MG63 (cell line): ENCODE measurements around the gene KDM4B. TPM values are rescaled to one million over a fixed set of nuclear protein-coding genes. Genes with fewer than 3 reads are reported as not detected.
A peak's percentile ranks its signal among the peaks of the same experiment; 100 is the strongest.

Experiments
- DNase-seq: peaks from one replicate; pipeline ENCODE4 v3.0.0-alpha.2; 2020
- H3K27me3 ChIP-seq: fragments of 250-450 bp; sonication (Bioruptor Pico); 2 replicates; pipeline ENCODE4 v1.5.1; 2020; ENCODE audit warnings: mild to moderate bottlenecking, moderate library complexity
- H3K36me3 ChIP-seq: fragments of 250-450 bp; sonication (Bioruptor Pico); 2 replicates; pipeline ENCODE4 v1.5.1; 2020; ENCODE audit warnings: mild to moderate bottlenecking, moderate library complexity
- H3K4me3 ChIP-seq: fragments of 250-450 bp; sonication (Bioruptor Pico); 2 replicates; pipeline ENCODE4 v1.5.1; 2020; ENCODE audit warnings: mild to moderate bottlenecking, moderate library complexity
- H3K9me3 ChIP-seq: fragments of 250-450 bp; sonication (Bioruptor Pico); 2 replicates; pipeline ENCODE4 v1.5.1; 2020; ENCODE audit warnings: mild to moderate bottlenecking, moderate library complexity
- total RNA-seq: library from RNA; depleted of rRNA; stranded (reverse); fragments of >200 nt; shearing (Covaris generic); gene quantifications from 2 replicates; pipeline ENCODE4 v1.2.3, GENCODE V29; 2014; ENCODE audit warnings: low replicate concordance

KDM4B gene
- total RNA-seq, 1 experiment from 2014 or later = 10.3 TPM

GRCh38 chr19:4976401-4977298 is 7.7 kb downstream of the KDM4B start:
- Histone ChIP-seq H3K4me3 (no peak overlapping the region), H3K27me3 (no peaks in the 10 kb centered on the region), H3K9me3 (no peaks in the 10 kb centered on the region), H3K36me3 (no peaks in the 10 kb centered on the region)
- DNase-seq = no peak

GRCh38 chr19:4977299-4978174 is 8.6 kb downstream of the KDM4B start:
- no peaks in the 10 kb centered on the region for H3K36me3 ChIP-seq
- no peaks in the 10 kb centered on the region for H3K27me3 ChIP-seq
- DNase-seq = no peak
- H3K4me3 ChIP-seq = no peak overlapping the region
- no peaks in the 10 kb centered on the region for H3K9me3 ChIP-seq

DNA sequence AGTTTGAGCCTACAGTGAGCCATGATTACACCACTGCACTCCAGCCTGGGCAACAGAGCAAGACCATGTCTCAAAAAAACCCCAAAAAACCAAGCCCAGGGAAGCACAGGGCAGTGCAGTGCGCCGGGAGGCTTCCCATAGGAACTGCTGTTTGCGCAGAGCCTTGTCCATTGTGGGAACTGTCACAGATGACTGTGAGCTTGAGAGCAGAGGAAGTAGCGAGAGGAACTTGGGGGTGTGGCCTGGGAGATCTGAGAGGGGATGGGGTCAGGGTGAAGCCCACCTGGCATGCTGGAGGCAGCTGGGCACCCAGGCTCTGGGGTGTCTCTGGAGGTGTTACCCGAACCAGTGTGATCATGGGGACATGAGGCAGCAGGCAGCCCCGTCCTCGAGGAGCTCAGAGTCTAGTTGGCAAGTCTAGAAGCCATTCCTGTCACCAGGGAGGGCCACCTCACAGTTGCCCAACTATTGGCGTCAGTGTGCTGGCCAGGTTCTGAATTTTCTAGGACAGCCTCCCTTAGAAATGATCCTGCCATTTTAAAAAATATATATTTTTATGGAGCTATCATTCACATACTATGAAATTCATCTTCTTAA is 10.4 kb downstream of the KDM4B start:
- H3K4me3 ChIP-seq = no peak overlapping the region
- no peak for DNase-seq

GRCh38 chr19:4980067-4980466 is 11.2 kb downstream of the KDM4B start:
- DNase-seq = no peak
- no peak overlapping the region for H3K4me3 ChIP-seq
- H3K36me3 ChIP-seq = no peaks in the 10 kb centered on the region
- no peaks in the 10 kb centered on the region for H3K9me3 ChIP-seq
- no peaks in the 10 kb centered on the region for H3K27me3 ChIP-seq

More for the DNA sequence above, 10.4 kb downstream of the KDM4B start:
- Histone ChIP-seq H3K27me3 (no peaks in the 10 kb centered on the region), H3K9me3 (no peaks in the 10 kb centered on the region), H3K36me3 (no peaks in the 10 kb centered on the region)

GRCh38 chr19:4980838-4981680 is 12.1 kb downstream of the KDM4B start:
- DNase-seq = no peak
- Histone ChIP-seq H3K36me3 (no peaks in the 10 kb centered on the region), H3K9me3 (no peaks in the 10 kb centered on the region), H3K27me3 (no peaks in the 10 kb centered on the region), H3K4me3 (no peak overlapping the region)

- Histone ChIP-seq H3K4me3 (no peak overlapping the region), H3K27me3 (no peaks in the 10 kb centered on the region), H3K36me3 (no peaks in the 10 kb centered on the region), H3K9me3 (no peaks in the 10 kb centered on the region)
- no peak for DNase-seq
These were observed 12.7 kb downstream of the KDM4B start for GRCh38 chr19:4981681-4981958.

DNA sequence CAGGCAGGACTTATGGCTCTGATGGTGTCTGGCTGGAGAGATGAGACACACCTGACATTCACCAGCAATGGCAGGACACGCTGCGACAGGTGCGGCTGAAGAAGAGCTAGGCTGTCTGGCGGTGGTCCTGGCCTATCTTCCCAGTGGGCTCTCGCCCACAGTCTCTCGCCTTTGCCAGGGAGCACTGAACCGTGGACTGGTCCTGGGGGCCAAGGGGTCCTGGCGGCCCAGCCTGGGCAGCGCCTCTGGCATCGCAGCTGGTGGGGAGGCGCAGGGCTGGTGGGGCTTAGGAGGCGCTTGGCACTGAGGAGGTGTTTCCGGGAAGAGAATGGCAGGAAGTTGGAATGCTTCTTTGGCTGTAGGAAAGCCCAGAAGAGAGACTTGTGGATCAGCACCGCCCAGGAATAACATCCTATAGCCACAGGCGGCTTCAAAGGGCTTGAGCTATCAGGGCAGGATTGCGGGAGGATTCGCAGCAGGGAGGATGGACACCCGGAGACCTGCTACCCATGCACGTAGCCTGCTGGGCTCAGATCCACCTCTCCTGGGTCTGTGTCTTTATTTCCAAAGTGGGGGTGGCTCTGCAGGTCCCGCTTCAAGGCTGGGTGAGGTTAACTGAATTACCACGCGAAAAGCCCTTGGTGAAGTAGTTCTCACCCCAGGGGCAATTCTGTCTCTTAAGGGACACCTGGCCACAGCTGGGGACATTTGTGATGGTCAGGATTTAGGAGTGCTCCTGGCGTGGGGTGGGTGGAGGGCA is 14.6 kb downstream of the KDM4B start:
- Histone ChIP-seq H3K27me3 (no peaks in the 10 kb centered on the region), H3K4me3 (no peak overlapping the region), H3K36me3 (no peaks in the 10 kb centered on the region), H3K9me3 (no peaks in the 10 kb centered on the region)
- no peak for DNase-seq

DNA sequence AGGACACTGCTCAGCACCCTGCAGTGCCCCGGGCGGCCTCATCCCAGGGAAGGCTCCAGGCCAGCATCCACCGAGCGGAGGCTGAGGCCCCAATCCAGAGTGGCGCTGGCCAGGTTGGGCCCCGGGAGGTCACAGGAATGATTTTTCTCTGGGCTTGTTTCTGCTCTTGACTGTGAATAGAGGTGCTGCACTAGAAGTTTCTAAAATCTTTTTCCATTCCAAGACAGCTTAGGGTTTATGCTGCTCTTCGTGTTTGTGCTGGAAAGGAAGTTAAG is 15.1 kb downstream of the KDM4B start:
- Histone ChIP-seq H3K4me3 (no peak overlapping the region), H3K36me3 (no peaks in the 10 kb centered on the region), H3K9me3 (no peaks in the 10 kb centered on the region), H3K27me3 (no peaks in the 10 kb centered on the region)
- no peak for DNase-seq

DNA sequence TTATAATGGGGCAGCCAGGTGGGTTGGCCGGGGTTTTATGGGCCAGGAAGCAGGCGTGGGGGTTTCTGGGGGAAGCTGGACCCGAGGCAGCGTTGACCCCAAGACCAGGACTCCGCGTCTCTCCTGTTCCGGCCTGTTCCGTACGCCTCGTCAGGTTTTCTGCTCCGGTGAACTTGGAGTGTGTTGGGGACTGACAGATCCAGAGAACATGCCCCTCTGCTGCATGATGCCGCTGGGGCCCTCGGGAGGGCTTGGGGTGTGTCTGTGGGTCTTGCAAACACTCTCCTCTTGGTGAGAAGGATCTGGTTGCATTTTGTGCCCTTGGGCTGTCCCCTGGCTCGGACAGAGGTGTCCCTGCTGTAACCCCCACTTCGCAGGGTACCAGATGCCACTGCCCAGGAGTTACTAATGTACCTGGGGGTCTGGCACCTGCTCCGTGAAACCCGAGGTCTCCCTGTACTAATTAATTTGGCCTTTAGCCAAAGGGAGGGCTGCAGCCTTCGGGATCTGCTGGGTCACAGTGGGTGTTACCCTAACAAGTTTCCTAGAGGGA is 15.6 kb downstream of the KDM4B start:
- Histone ChIP-seq H3K9me3 (no peaks in the 10 kb centered on the region), H3K36me3 (no peaks in the 10 kb centered on the region), H3K27me3 (no peaks in the 10 kb centered on the region), H3K4me3 (no peak overlapping the region)
- DNase-seq = no peak

GRCh38 chr19:4985551-4985991 is 16.7 kb downstream of the KDM4B start:
- no peak for DNase-seq
- Histone ChIP-seq H3K36me3 (no peaks in the 10 kb centered on the region), H3K27me3 (no peaks in the 10 kb centered on the region), H3K4me3 (no peak overlapping the region), H3K9me3 (no peaks in the 10 kb centered on the region)

- Histone ChIP-seq H3K27me3 (no peaks in the 10 kb centered on the region), H3K36me3 (no peaks in the 10 kb centered on the region), H3K4me3 (no peak overlapping the region), H3K9me3 (no peaks in the 10 kb centered on the region)
- DNase-seq = no peak
These were observed 17.1 kb downstream of the KDM4B start for GRCh38 chr19:4986056-4986455.

- DNase-seq = no peak
- Histone ChIP-seq H3K27me3 (no peaks in the 10 kb centered on the region), H3K36me3 (no peaks in the 10 kb centered on the region), H3K4me3 (no peak overlapping the region), H3K9me3 (no peaks in the 10 kb centered on the region)
These were observed 17.6 kb downstream of the KDM4B start for GRCh38 chr19:4986471-4986891.

- H3K36me3 ChIP-seq = no peaks in the 10 kb centered on the region
- H3K4me3 ChIP-seq = no peak overlapping the region
- no peak for DNase-seq
- H3K27me3 ChIP-seq = no peaks in the 10 kb centered on the region
- no peaks in the 10 kb centered on the region for H3K9me3 ChIP-seq
These were observed 18.3 kb downstream of the KDM4B start for GRCh38 chr19:4987256-4987655.

GRCh38 chr19:4987692-4988370 is 18.9 kb downstream of the KDM4B start:
- DNase-seq = no peak
- Histone ChIP-seq H3K27me3 (no peaks in the 10 kb centered on the region), H3K9me3 (no peaks in the 10 kb centered on the region), H3K36me3 (no peaks in the 10 kb centered on the region), H3K4me3 (no peak overlapping the region)

DNA sequence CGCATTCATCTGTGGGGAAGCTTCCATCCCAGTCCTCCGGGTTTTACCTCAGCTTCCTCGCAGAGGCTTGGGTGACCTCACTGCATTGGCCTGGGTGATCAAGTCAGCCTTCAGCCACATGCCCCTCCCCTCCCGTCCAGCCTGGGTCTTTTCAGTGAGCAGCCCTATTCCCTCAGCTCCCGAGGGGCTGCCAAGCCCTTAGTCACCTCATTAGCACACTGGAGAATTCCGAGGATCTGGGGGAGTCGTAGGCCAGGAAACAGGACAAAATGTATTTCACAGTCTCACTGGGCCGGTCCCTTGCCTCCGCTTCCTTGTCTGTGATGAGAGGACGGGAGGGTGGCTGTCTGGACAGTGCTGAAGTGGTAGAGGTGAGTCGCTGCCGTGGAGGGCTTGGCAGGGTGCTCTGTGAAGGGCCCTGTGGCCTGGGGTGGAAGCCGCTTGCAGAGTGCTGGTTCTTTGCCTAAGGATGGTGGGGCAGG is 19.9 kb downstream of the KDM4B start:
- peak; percentile 84 for DNase-seq

More for the DNA sequence above, 19.9 kb downstream of the KDM4B start:
- Histone ChIP-seq H3K4me3 (no peak overlapping the region), H3K27me3 (no peaks in the 10 kb centered on the region), H3K9me3 (no peaks in the 10 kb centered on the region), H3K36me3 (no peaks in the 10 kb centered on the region)
